HFF-Myc (cell line): ENCODE data around the gene SLC48A1.

Source experiments
- DNase-seq: peaks from one replicate; pipeline ENCODE4 v3.0.0-alpha.2; 2011; ENCODE audit warnings: low read depth; ENCODE audit errors: extremely low read depth
- H3K4me3 ChIP-seq: replicated peaks from 2 replicates; pipeline ENCODE4 v1.5.1; 2011; ENCODE audit warnings: low read depth, mild to moderate bottlenecking, control low read depth, low read length
- CTCF ChIP-seq: IDR thresholded peaks from 2 replicates; pipeline ENCODE4 v1.5.1; 2012; ENCODE audit warnings: mild to moderate bottlenecking, low read depth, low read length, control low read depth; ENCODE audit errors: missing control alignments

Gene SLC48A1

GRCh38 chr12:47785036-47785886 is 12.2 kb downstream of the SLC48A1 start:
- no peak overlapping the region for H3K4me3 ChIP-seq
- DNase-seq, result no peak
- TF ChIP-seq CTCF, result no peak

GRCh38 chr12:47785887-47786661 is 13.0 kb downstream of the SLC48A1 start:
- TF ChIP-seq CTCF, result no peak
- no peak for DNase-seq

GRCh38 chr12:47786662-47787280 is 13.7 kb downstream of the SLC48A1 start:
- TF ChIP-seq CTCF, result no peak
- DNase-seq, result no peak
- no peak overlapping the region for H3K4me3 ChIP-seq

More at GRCh38 chr12:47785887-47786661, 13.0 kb downstream of the SLC48A1 start:
- H3K4me3 ChIP-seq, result no peak overlapping the region

GRCh38 chr12:47787596-47788319 is 14.7 kb downstream of the SLC48A1 start:
- no peak for TF ChIP-seq CTCF
- DNase-seq, result no peak

GRCh38 chr12:47789141-47789540 is 16.1 kb downstream of the SLC48A1 start:
- no peak for DNase-seq
- no peak for TF ChIP-seq CTCF
- no peak overlapping the region for H3K4me3 ChIP-seq

More at GRCh38 chr12:47787596-47788319, 14.7 kb downstream of the SLC48A1 start:
- no peak overlapping the region for H3K4me3 ChIP-seq
